B cell (primary cell): Measurements from ENCODE around the gene ATXN1. TPM values are rescaled to one million over a fixed set of nuclear protein-coding genes. Genes with fewer than 3 reads are reported as not detected.

ENCODE experiments used
- ATAC-seq: fragments of 200-7000 bp; cut with Tn5 transposase; one replicate; pipeline ENCODE4 v1.10.0; 2021; ENCODE audit warnings: low read depth, mild to moderate bottlenecking, moderate number of reproducible peaks, moderate library complexity
- CTCF ChIA-PET: fragments of 350-600 bp; sonication (Branson Sonifier 250); formaldehyde crosslinking; loops from one replicate; lab custom pipeline; 2021; ENCODE audit warnings: antibody characterized with exemption, inconsistent platforms; lab: Charles Lee
- POLR2A ChIA-PET: fragments of 350-600 bp; sonication (Branson Sonifier 250); formaldehyde crosslinking; loops from one replicate; lab custom pipeline; 2021; ENCODE audit warnings: antibody characterized with exemption; lab: Charles Lee
- DNase-seq: peaks from one replicate; pipeline ENCODE4 v3.0.0; 2013
- H2AFZ ChIP-seq: 2 replicates; pipeline ENCODE4 v1.6.1; 2012; ENCODE audit warnings: mild to moderate bottlenecking, low read depth, low read length; ENCODE audit not compliant: insufficient read depth, poor library complexity, severe bottlenecking
- H3K27ac ChIP-seq, 2 donors: 1 replicate in 1 of 2; 2 replicates in 1 of 2; pipeline ENCODE4 v1.5.1; 2012 to 2013; ENCODE audit warnings: low read length in 2 of 2, mild to moderate bottlenecking in 2 of 2, moderate library complexity in 1 of 2
- H3K27me3 ChIP-seq, 4 experiments: fragments of 200-600 bp in 1 of 4; sonication (generic) in 1 of 4; replicated peaks in 1 of 4; 1 replicate in 2 of 4; 2 replicates in 2 of 4; pipeline versions ENCODE4 v1.6.1 to v1.7.0; 2013 to 2016; ENCODE audit warnings: low read length in 3 of 4, mild to moderate bottlenecking in 2 of 4, mixed read lengths in 1 of 4, moderate library complexity in 1 of 4; ENCODE audit not compliant: insufficient read depth in 4 of 4, control insufficient read depth in 3 of 4; ENCODE audit errors: control extremely low read depth in 1 of 4
- H3K36me3 ChIP-seq, 2 experiments: replicated peaks in 1 of 2; 1 replicate in 1 of 2; 2 replicates in 1 of 2; pipeline versions ENCODE4 v1.6.1 to v1.7.1; 2013; ENCODE audit warnings: low read length in 1 of 2; ENCODE audit not compliant: insufficient read depth in 2 of 2, control insufficient read depth in 1 of 2; ENCODE audit errors: control extremely low read depth in 1 of 2, extremely low read depth in 1 of 2
- H3K4me1 ChIP-seq, 2 donors: fragments of 200-600 bp in 1 of 2; sonication (generic) in 1 of 2; 1 replicate in 1 of 2; 2 replicates in 1 of 2; pipeline versions ENCODE4 v1.5.1 to v1.6.1; 2013 to 2017; ENCODE audit warnings: low read length in 2 of 2; ENCODE audit not compliant: control insufficient read depth in 2 of 2, insufficient read depth in 2 of 2
- H3K4me2 ChIP-seq: replicated peaks from 2 replicates; pipeline ENCODE3; 2012; ENCODE audit warnings: mild to moderate bottlenecking, low read depth, low read length; ENCODE audit not compliant: poor library complexity, severe bottlenecking
- H3K4me3 ChIP-seq, 5 experiments: fragments of 200-600 bp in 1 of 5; sonication (generic) in 1 of 5; 1 replicate in 3 of 5; 2 replicates in 2 of 5; pipeline versions ENCODE4 v1.5.1 to v1.7.0; 2011 to 2016; ENCODE audit warnings: low read length in 4 of 5, mild to moderate bottlenecking in 4 of 5, low read depth in 2 of 5, control low read depth in 1 of 5, moderate library complexity in 1 of 5; ENCODE audit not compliant: insufficient read depth in 1 of 5; ENCODE audit errors: control extremely low read depth in 1 of 5, extremely low read depth in 1 of 5
- H3K79me2 ChIP-seq: fragments of 200-600 bp; sonication (generic); one replicate; pipeline ENCODE4 v1.6.0; 2016; ENCODE audit warnings: low read length; ENCODE audit not compliant: control insufficient read depth, insufficient read depth
- H3K9ac ChIP-seq: fragments of 200-600 bp; sonication (generic); 2 replicates; pipeline ENCODE4 v1.6.1; 2017; ENCODE audit warnings: mild to moderate bottlenecking, low read length, moderate library complexity
- H3K9me3 ChIP-seq, 3 donors: one replicate each; pipeline versions ENCODE4 v1.6.1 to v1.7.1; 2013; ENCODE audit warnings: low read length in 2 of 3; ENCODE audit not compliant: control insufficient read depth in 2 of 3, insufficient read depth in 1 of 3; ENCODE audit errors: control extremely low read depth in 1 of 3
- H4K20me1 ChIP-seq: 2 replicates; pipeline ENCODE4 v1.6.0; 2012; ENCODE audit warnings: mild to moderate bottlenecking, low read length; ENCODE audit not compliant: insufficient read depth, control insufficient read depth, poor library complexity, severe bottlenecking
- H3K27ac Mint-ChIP-seq: one replicate; pipeline ENCODE4 v1.8.0; 2021; ENCODE audit warnings: mixed read lengths
- H3K27me3 Mint-ChIP-seq: one replicate; pipeline ENCODE4 v1.8.0; 2021; ENCODE audit warnings: mixed read lengths
- H3K4me1 Mint-ChIP-seq: one replicate; pipeline ENCODE4 v1.8.0; 2021; ENCODE audit warnings: mixed read lengths
- H3K4me3 Mint-ChIP-seq: one replicate; pipeline ENCODE4 v1.8.0; 2021; ENCODE audit warnings: mixed read lengths
- H3K9me3 Mint-ChIP-seq: one replicate; pipeline ENCODE4 v1.8.0; 2022; ENCODE audit warnings: mixed read lengths; ENCODE audit not compliant: insufficient read depth
- EZH2 ChIP-seq: IDR thresholded peaks from 2 replicates; pipeline ENCODE4 v1.6.1; 2012; ENCODE audit warnings: borderline replicate concordance, low read depth, mild to moderate bottlenecking, moderate library complexity, low read length; ENCODE audit not compliant: insufficient read depth, poor library complexity, severe bottlenecking
- WGBS: methylation state at CpG from one replicate; pipeline ENCODE4 v1.1.5; 2013; ENCODE audit warnings: missing lambda C conversion rate; ENCODE audit not compliant: insufficient coverage; 5-methylcytosine and 5-hydroxymethylcytosine counted together
- intact Hi-C: fragments of 100-400 bp; cut with micrococcal nuclease; formaldehyde crosslinking; loops from one replicate; pipeline ENCODE4 v1.10.0; 2022
- polyA plus RNA-seq: library from polyadenylated mRNA; depleted of rRNA; stranded (reverse); fragments of >200 nt; gene quantifications from 2 replicates; pipeline ENCODE4 v1.2.3, GENCODE V29; 2012
- total RNA-seq, 2 donors: library from RNA; stranded (reverse); fragments of 120-200 nt in 1 of 2; gene quantifications; 1 replicate in 1 of 2; 2 replicates in 1 of 2; pipeline versions ENCODE4 v1.2.3 to v1.2.4, GENCODE V29; 2013 to 2022
- TF ChIP-seq, protein P1 (sequence below): fragments of 200-600 bp; IDR thresholded peaks from one replicate; pipeline ENCODE4 v1.8.0; 2022; ENCODE audit warnings: antibody characterized with exemption, mild to moderate bottlenecking

Gene ATXN1
- total and polyA plus RNA-seq, 2 donors (not counting 1 experiment from before 2014, with no cell fraction given): 5.7 to 63.8 TPM

GRCh38 chr6:16326531-16326930 is 434.7 kb downstream of the ATXN1 start:
- no peak overlapping the region for H3K4me2 ChIP-seq
- 98% methylated on average over 22 of the region's 22 CpGs for WGBS
- TF ChIP-seq, protein P1, sequence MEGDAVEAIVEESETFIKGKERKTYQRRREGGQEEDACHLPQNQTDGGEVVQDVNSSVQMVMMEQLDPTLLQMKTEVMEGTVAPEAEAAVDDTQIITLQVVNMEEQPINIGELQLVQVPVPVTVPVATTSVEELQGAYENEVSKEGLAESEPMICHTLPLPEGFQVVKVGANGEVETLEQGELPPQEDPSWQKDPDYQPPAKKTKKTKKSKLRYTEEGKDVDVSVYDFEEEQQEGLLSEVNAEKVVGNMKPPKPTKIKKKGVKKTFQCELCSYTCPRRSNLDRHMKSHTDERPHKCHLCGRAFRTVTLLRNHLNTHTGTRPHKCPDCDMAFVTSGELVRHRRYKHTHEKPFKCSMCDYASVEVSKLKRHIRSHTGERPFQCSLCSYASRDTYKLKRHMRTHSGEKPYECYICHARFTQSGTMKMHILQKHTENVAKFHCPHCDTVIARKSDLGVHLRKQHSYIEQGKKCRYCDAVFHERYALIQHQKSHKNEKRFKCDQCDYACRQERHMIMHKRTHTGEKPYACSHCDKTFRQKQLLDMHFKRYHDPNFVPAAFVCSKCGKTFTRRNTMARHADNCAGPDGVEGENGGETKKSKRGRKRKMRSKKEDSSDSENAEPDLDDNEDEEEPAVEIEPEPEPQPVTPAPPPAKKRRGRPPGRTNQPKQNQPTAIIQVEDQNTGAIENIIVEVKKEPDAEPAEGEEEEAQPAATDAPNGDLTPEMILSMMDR: no peak
- TF ChIP-seq EZH2: no peak
- no peaks in the 10 kb centered on the region for H3K9me3 ChIP-seq
- ATAC-seq: no peak
- DNase-seq: no peak
- no peak overlapping the region for H2AFZ ChIP-seq
- ChIA-PET POLR2A (no interaction called here), CTCF (interaction anchor here (1.9 kb wide), 1 partner anchor 10 kb away, joined by 11 read pairs; no protein-coding TSS in a partner anchor)
- Mint-ChIP-seq H3K27me3 (no peaks in the 10 kb centered on the region), H3K4me1 (peaks cover 27% of the 10 kb centered on the region), H3K27ac (no peak overlapping the region), H3K4me3 (no peak overlapping the region), H3K9me3 (no peaks in the 10 kb centered on the region)
- no peaks in the 10 kb centered on the region for H3K79me2 ChIP-seq
- H3K36me3 ChIP-seq: no peaks in the 10 kb centered on the region
- no peaks in the 10 kb centered on the region for H3K27me3 ChIP-seq
- no peaks in the 10 kb centered on the region for H4K20me1 ChIP-seq
- H3K9ac ChIP-seq: no peak overlapping the region
- intact Hi-C loops: no loop called here
- peaks cover 9 to 16% of the 10 kb centered on the region in 2 donors for H3K4me1 ChIP-seq
- H3K4me3 ChIP-seq: no peak overlapping the region
- no peak overlapping the region for H3K27ac ChIP-seq

GRCh38 chr6:16324606-16325225 is 436.5 kb downstream of the ATXN1 start:
- H3K79me2 ChIP-seq: no peaks in the 10 kb centered on the region
- no peak overlapping the region for H3K27ac ChIP-seq
- no peaks in the 10 kb centered on the region for H3K36me3 ChIP-seq
- peaks cover 38% of the 10 kb centered on the region for H3K4me1 Mint-ChIP-seq
- intact Hi-C loops: no loop called here
- no peak overlapping the region for H3K9ac ChIP-seq
- H2AFZ ChIP-seq: no peak overlapping the region
- 95% methylated on average over 2 of the region's 7 CpGs for WGBS
- no peaks in the 10 kb centered on the region for H3K27me3 ChIP-seq
- no peak overlapping the region for H3K4me2 ChIP-seq
- H4K20me1 ChIP-seq: no peaks in the 10 kb centered on the region
- H3K9me3 Mint-ChIP-seq: no peaks in the 10 kb centered on the region
- ChIA-PET CTCF (interaction anchor here (0.6 to 1.9 kb wide), 9 partner anchors 8 to 446 kb away, joined by 3 to 11 read pairs (median 6); no protein-coding TSS in a partner anchor), POLR2A (no interaction called here)
- no peak overlapping the region for H3K4me3 ChIP-seq
- no peak for DNase-seq
- H3K27me3 Mint-ChIP-seq: no peaks in the 10 kb centered on the region
- no peak overlapping the region for H3K27ac Mint-ChIP-seq
- H3K4me1 ChIP-seq: peaks cover 13 to 22% of the 10 kb centered on the region in 2 donors
- TF ChIP-seq EZH2: no peak
- TF ChIP-seq, protein P1: no peak
- no peak for ATAC-seq
- H3K9me3 ChIP-seq: no peaks in the 10 kb centered on the region
- H3K4me3 Mint-ChIP-seq: no peak overlapping the region
